Endothelial cell of umbilical vein (primary cell): ENCODE measurements around the gene FLT3. TPM values are rescaled to one million over a fixed set of nuclear protein-coding genes. Genes with fewer than 3 reads are reported as not detected.

Source experiments
- BruUV-seq: library from RNA; stranded (reverse); fragments of 400-500 nt; replicated peaks from 2 replicates; lab custom pipeline; 2021; lab: Mats Ljungman, UMichigan
- CTCF ChIA-PET: fragments of 300-600, 350-600 bp; sonication (Branson Sonifier 250); formaldehyde crosslinking; loops from one replicate; lab custom pipeline; 2021; ENCODE audit warnings: antibody characterized with exemption, inconsistent platforms; lab: Charles Lee
- POLR2A ChIA-PET: fragments of 300-600, 350-600 bp; sonication (Branson Sonifier 250); formaldehyde crosslinking; loops from one replicate; lab custom pipeline; 2021; ENCODE audit warnings: antibody characterized with exemption, inconsistent platforms; lab: Charles Lee
- DNase-seq: peaks from one replicate; pipeline ENCODE4 v3.0.0-alpha.2; 2011; ENCODE audit warnings: low read depth, low spot score
- FAIRE-seq: peaks from 2 replicates; lab custom pipeline; 2011; peaks lifted over from hg19 to GRCh38; lab: Jason Lieb, UNC
- H2AFZ ChIP-seq: 2 replicates; pipeline ENCODE4 v1.6.0; 2012; ENCODE audit warnings: low read depth, low read length, control low read depth, inconsistent platforms
- H3K27ac ChIP-seq: 2 replicates; pipeline ENCODE4 v1.5.1; 2011; ENCODE audit warnings: low read depth, mild to moderate bottlenecking, control low read depth, low read length, moderate library complexity; ENCODE audit not compliant: insufficient read depth
- H3K27me3 ChIP-seq, 2 experiments: 2 replicates each; pipeline versions ENCODE4 v1.6.0 to v1.6.1; 2011; ENCODE audit warnings: low read length in 2 of 2, mixed read lengths in 1 of 2; ENCODE audit not compliant: control insufficient read depth in 2 of 2, insufficient read depth in 2 of 2
- H3K36me3 ChIP-seq, 2 experiments: 2 replicates in 1 of 2; 3 replicates in 1 of 2; pipeline ENCODE4 v1.5.1; 2011; ENCODE audit warnings: low read length in 2 of 2, mild to moderate bottlenecking in 1 of 2, moderate library complexity in 1 of 2; ENCODE audit not compliant: control insufficient read depth in 2 of 2, insufficient read depth in 2 of 2; ENCODE audit errors: extremely low read depth in 1 of 2
- H3K4me1 ChIP-seq: 3 replicates; pipeline ENCODE4 v1.5.1; 2011; ENCODE audit warnings: mild to moderate bottlenecking, low read length; ENCODE audit not compliant: control insufficient read depth, insufficient read depth; ENCODE audit errors: extremely low read depth
- H3K4me2 ChIP-seq: 2 replicates; pipeline ENCODE4 v1.6.1; 2011; ENCODE audit warnings: low read length, control low read depth, mixed read lengths; ENCODE audit not compliant: insufficient read depth
- H3K4me3 ChIP-seq, 3 experiments: fragments of 200-600 bp in 1 of 3; sonication (generic), shearing (Covaris generic) in 1 of 3; replicated peaks in 1 of 3; 2 replicates each; pipeline ENCODE4 v1.5.1; 2011 to 2016; ENCODE audit warnings: control low read depth in 3 of 3, low read length in 3 of 3, mild to moderate bottlenecking in 2 of 3, inconsistent platforms in 1 of 3, low read depth in 1 of 3, moderate library complexity in 1 of 3; ENCODE audit not compliant: insufficient read depth in 1 of 3
- H3K79me2 ChIP-seq: 2 replicates; pipeline ENCODE4 v1.6.0; 2012; ENCODE audit warnings: low read length, inconsistent platforms; ENCODE audit not compliant: control insufficient read depth, insufficient read depth
- H3K9ac ChIP-seq: replicated peaks from 2 replicates; pipeline ENCODE3; 2011; ENCODE audit warnings: low read length, control low read depth; ENCODE audit not compliant: insufficient read depth; ENCODE audit errors: extremely low read depth
- H3K9me1 ChIP-seq: replicated peaks from 3 replicates; pipeline ENCODE4 v1.6.0; 2011; ENCODE audit warnings: mild to moderate bottlenecking, low read length; ENCODE audit not compliant: control insufficient read depth, insufficient read depth; ENCODE audit errors: extremely low read depth
- H3K9me3 ChIP-seq: replicated peaks from 2 replicates; pipeline ENCODE4 v1.5.1; 2012; ENCODE audit warnings: low read length, inconsistent platforms; ENCODE audit not compliant: control insufficient read depth, insufficient read depth
- H4K20me1 ChIP-seq: replicated peaks from 2 replicates; pipeline ENCODE3; 2011; ENCODE audit warnings: mild to moderate bottlenecking, low read length; ENCODE audit not compliant: control insufficient read depth, insufficient read depth; ENCODE audit errors: extremely low read depth
- CTCF ChIP-seq, 2 donors: IDR thresholded peaks; 1 replicate in 1 of 2; 2 replicates in 1 of 2; pipeline ENCODE4 v1.5.1; 2011; ENCODE audit warnings: low read length in 2 of 2, mild to moderate bottlenecking in 2 of 2, moderate library complexity in 2 of 2, control low read depth in 1 of 2, inconsistent platforms in 1 of 2, low read depth in 1 of 2; ENCODE audit not compliant: insufficient read depth in 1 of 2; ENCODE audit errors: extremely low read depth in 1 of 2
- EZH2 ChIP-seq: IDR thresholded peaks from 2 replicates; pipeline ENCODE4 v1.6.1; 2012; ENCODE audit warnings: borderline replicate concordance, low read depth, mild to moderate bottlenecking, moderate library complexity, low read length, inconsistent platforms; ENCODE audit not compliant: severe bottlenecking
- FOS ChIP-seq: IDR thresholded peaks from 2 replicates; pipeline ENCODE4 v1.6.1; 2011; ENCODE audit warnings: mild to moderate bottlenecking, low read length, moderate library complexity, borderline replicate concordance; ENCODE audit not compliant: insufficient read depth
- GATA2 ChIP-seq: IDR thresholded peaks from 2 replicates; pipeline ENCODE4 v1.7.0; 2011; ENCODE audit warnings: low read depth, mild to moderate bottlenecking, moderate library complexity, mixed read lengths, low read length; ENCODE audit not compliant: insufficient read length, insufficient read depth
- JUN ChIP-seq: IDR thresholded peaks from 2 replicates; pipeline ENCODE4 v1.6.1; 2011; ENCODE audit warnings: borderline replicate concordance, low read depth; ENCODE audit not compliant: insufficient read length, insufficient read depth
- MYC ChIP-seq: IDR thresholded peaks from one replicate; pipeline ENCODE4 v1.6.1; 2011; ENCODE audit warnings: mild to moderate bottlenecking, low read depth, low read length
- POLR2A ChIP-seq: IDR thresholded peaks from 2 replicates; pipeline ENCODE4 v1.6.1; 2012; ENCODE audit warnings: low read depth, mild to moderate bottlenecking, control low read depth, low read length
- POLR2AphosphoS5 ChIP-seq: IDR thresholded peaks from 2 replicates; pipeline ENCODE4 v1.6.1; 2012; ENCODE audit warnings: low read depth, mild to moderate bottlenecking, control low read depth, low read length, moderate library complexity; ENCODE audit not compliant: insufficient read depth
- dilution Hi-C: fragments of 300-500 bp; cut with MboI; formaldehyde crosslinking; loops from one replicate; pipeline ENCODE4 v1.15.0; 2019; ENCODE audit warnings: low sequenced_read_pairs; ENCODE audit not compliant: extremely low pct_ligation_motif_present
- intact Hi-C: fragments of 100-400 bp; cut with micrococcal nuclease; formaldehyde crosslinking; loops from one replicate; pipeline ENCODE4 v1.10.0; 2022
- polyA plus RNA-seq, 4 experiments: library from polyadenylated mRNA; depleted of rRNA in 3 of 4; stranded (reverse) in 3 of 4; unstranded in 1 of 4; fragments of >200 nt; gene quantifications; 2 replicates each; pipeline versions ENCODE4 v1.2.1 to v1.2.3, GENCODE V29; 2011 to 2012; ENCODE audit warnings: missing spikeins in 1 of 4
- total RNA-seq: library from RNA; stranded (reverse); gene quantifications from 2 replicates; pipeline ENCODE4 v1.2.3, GENCODE V29; 2021
- TF ChIP-seq, protein P1 (sequence below): IDR thresholded peaks from 2 replicates; pipeline ENCODE4 v1.6.1; 2011; ENCODE audit not compliant: insufficient read depth, insufficient read length

FLT3 gene
- total and polyA plus RNA-seq, 2 donors (not counting 3 experiments of a cell fraction or from before 2014, with no cell fraction given), result 0.03 TPM; not detected in 1

DNA sequence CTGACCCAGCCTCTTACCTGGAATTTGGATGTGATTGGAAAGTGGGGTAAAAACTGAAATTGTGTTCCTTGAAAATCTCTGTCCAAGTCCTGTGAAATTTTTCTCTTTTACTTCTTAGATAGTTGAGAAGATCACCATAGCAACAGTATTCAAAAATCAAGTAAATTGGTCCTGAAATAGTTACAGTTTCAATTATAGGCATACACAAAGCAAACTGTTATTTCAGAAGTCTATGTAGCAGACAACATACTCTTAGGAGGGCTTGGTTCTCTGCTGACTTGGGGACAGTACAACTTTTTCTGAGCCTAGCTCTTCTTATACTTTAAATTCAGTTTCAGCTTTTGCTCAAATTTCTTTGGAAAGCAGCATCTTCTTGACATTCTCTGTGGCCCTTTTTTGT is 73.3 kb downstream of the FLT3 start:
- H3K27ac ChIP-seq, result no peak overlapping the region
- dilution Hi-C loops (no loop called here), intact Hi-C loops (no loop called here)
- no TSS peak for BruUV-seq
- H3K9ac ChIP-seq, result no peak overlapping the region
- CTCF ChIA-PET, result no interaction called here
- no peaks in the 10 kb centered on the region for H4K20me1 ChIP-seq
- H3K9me3 ChIP-seq, result no peaks in the 10 kb centered on the region
- FAIRE-seq (no peak), DNase-seq (no peak)
- no peak overlapping the region for H3K4me2 ChIP-seq
- no peaks in the 10 kb centered on the region for H3K36me3 ChIP-seq
- H3K79me2 ChIP-seq, result no peaks in the 10 kb centered on the region
- peaks cover 0 to 2% of the 10 kb centered on the region in 2 experiments for H3K27me3 ChIP-seq
- no peak overlapping the region for H2AFZ ChIP-seq
- H3K9me1 ChIP-seq, result no peaks in the 10 kb centered on the region
- POLR2A ChIA-PET, result no interaction called here
- no peak for TF ChIP-seq MYC
- TF ChIP-seq GATA2, result no peak
- no peak for TF ChIP-seq POLR2A
- no peak for TF ChIP-seq CTCF (IDR thresholded peaks at IDR 0.05; ENCODE audit: extremely low read depth in 1 of 2, insufficient read depth in 1 of 2, low read depth in 1 of 2, low read length in 2 of 2)
- TF ChIP-seq FOS, result no peak
- TF ChIP-seq JUN, result no peak
- TF ChIP-seq, protein P1, sequence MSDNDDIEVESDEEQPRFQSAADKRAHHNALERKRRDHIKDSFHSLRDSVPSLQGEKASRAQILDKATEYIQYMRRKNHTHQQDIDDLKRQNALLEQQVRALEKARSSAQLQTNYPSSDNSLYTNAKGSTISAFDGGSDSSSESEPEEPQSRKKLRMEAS, result no peak
- TF ChIP-seq EZH2, result no peak
- TF ChIP-seq POLR2AphosphoS5, result no peak
- no peaks in the 10 kb centered on the region for H3K4me1 ChIP-seq
- H3K4me3 ChIP-seq, result no peak overlapping the region
